ENCODE results near the gene GPX4.
"Not testable (repeated sequence)": the region's sequence is repeated elsewhere in the genome, so short reads cannot be mapped to it uniquely, and the experiment has no call there.

The GPX4 gene

DNA sequence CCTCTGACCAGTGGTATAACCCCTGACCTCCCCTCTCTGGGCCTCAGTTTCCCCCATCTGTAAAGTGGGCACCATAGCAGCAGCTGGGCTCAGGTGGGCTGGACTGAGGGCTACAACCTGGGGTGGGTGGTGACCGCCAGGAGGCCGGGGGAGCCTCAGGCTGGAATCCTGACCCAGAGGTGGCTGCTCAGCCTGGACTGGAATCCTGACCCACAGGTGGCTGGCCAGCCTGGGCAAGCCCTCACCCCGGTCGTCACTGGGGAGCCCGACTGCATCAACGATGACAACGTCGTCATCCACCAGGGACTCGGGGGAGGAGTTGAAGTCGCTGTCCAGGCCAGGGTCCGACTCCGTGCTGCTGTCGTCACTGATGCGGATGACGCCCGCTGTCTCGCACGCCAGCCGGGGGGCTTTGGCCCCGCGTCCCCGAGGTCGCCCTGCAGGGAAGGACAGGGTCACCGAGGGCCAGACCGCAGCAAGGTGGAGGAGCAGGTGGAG is 10.2 kb downstream of the GPX4 start:
- no peak for DNase-seq (ENCODE audit: low read depth)

DNA sequence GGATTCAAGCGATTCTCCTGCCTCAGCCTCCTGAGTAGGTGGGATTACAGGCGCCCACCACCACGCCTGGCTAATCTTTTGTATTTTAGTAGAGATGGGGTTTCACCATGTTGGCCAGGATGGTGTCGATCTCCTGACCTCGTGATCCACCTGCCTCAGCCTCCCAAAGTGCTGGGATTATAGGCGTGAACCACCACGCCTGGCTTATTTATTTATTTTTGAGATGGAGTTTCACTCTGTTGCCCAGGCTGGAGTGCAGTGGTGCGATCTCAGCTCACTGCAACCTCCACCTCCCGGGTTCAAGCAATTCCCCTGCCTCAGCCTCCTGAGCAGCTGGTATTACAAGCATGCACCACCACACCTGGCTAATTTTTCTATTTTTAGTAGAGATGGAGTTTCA is 10.9 kb downstream of the GPX4 start:
- not testable (repeated sequence) for DNase-seq (ENCODE audit: low read depth)

DNA sequence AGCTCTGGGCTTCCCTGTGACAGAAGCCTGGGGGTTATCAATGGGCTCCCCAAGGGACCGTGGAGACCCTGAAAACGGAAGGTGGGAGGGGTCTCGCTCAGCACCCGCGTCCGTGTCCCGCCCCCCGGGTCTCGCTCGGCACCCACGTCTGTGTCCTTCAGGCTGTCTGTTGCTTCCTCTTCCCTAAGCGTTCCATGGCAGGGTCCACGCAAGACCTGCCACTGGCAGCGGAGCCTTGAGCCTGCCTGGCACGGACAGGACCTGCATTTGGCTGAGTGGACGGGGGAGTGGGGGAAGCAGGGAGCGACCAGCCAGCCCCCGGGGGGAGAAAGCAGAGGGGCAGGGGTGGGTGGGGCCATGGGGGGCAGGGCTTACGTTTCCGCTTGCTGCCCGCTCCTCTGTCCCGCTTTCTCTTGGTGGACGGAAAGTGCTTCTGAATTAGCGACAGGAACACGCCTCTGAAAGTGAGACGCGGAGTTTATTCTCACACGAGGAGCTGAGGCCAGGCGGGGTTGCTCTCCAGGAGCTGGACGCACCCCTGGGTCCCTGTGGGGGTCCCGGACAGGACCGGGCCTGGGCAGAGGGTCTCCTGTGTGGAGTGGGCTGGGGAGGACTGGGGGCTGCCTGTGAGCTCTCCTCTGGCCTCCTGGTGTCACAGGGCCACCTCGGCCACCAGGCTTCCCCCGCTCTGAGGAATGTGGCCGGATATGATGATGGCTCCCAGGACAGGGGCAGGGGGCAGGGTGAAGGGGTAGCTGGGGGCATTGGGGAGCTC is 12.0 kb downstream of the GPX4 start:
- no peak for DNase-seq (ENCODE audit: low read depth)

DNA sequence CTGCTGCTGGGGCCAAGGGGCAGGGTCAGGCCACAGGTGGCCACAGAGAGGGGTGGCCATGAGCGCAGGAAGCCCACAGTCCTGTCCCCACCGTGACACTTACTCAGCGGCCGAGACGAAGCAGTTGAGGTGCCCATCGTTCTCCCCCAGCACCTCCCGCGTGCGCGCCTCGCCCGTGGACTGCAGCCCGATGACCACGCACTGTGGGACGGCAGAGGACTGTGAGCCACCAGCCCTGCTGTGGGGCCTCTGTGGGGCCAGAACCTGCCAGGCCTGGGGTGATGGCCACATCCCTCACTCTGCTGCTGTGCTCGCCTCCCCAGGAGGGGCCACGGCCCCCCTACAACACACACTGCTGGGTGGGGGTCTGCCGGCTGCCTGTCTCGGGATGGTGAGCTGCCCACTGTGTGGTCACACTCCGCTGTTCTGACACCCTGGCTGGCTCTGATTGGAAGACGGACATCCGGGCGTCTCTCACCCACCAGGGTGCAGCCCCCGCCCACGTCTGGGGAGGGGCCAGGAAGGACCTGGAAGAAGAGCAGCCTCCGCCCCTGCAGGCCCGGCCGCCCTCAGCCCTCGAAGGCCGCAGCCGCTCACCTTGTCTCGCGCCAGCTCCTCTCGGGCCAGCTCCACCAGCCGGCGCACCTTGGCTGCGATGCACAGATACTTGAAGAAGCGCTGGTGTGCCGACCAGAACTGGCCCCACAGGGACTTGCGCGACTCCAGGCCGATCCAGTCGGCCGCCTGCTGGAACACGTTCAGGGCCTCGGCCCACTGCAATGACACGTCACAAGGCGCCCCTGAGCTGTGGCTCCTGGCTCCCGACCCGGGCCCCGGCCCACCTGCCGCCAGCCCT is 13.2 kb downstream of the GPX4 start:
- no peak for DNase-seq (ENCODE audit: low read depth)

DNA sequence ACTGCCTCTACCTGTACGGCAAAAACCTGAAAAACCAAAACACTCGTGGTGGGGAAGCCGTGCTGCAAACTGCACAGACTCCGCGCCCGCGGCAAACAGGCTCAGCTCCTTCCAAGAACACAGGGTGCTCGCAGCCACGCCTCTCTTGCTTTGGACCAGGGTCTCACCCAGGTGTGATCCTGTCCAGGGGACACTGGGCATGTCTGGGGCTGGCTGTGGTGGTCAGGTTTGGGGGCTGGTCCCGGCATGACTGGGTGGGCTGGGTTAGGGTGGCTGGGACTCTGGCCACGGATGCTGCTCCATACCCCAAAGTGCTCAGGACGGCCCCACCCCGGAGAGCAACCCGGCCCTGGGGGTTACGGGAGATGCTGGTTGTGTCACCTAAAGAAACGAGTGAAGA is 13.9 kb downstream of the GPX4 start:
- no peak for DNase-seq (ENCODE audit: low read depth)

DNA sequence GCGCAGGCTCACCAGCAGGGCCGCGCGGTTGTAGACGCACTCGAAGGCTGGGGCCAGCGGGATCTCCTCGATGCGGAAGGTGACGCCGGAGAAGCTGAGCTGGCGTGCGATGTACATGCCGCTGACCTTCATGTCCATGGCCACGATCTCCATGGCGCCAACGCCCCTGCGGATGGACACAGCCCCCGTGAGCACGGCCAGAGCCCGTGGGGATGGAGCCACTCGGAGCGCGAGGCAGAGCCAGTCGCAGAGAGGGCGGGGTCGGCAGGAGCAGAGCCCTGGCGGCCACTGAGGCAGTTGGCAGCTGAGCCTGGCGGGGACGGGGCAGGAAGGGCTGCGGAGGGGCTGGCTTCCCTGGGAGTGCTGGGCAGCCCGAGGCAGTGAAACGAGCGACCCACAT is 15.2 kb downstream of the GPX4 start:
- no peak for DNase-seq (ENCODE audit: low read depth)

DNA sequence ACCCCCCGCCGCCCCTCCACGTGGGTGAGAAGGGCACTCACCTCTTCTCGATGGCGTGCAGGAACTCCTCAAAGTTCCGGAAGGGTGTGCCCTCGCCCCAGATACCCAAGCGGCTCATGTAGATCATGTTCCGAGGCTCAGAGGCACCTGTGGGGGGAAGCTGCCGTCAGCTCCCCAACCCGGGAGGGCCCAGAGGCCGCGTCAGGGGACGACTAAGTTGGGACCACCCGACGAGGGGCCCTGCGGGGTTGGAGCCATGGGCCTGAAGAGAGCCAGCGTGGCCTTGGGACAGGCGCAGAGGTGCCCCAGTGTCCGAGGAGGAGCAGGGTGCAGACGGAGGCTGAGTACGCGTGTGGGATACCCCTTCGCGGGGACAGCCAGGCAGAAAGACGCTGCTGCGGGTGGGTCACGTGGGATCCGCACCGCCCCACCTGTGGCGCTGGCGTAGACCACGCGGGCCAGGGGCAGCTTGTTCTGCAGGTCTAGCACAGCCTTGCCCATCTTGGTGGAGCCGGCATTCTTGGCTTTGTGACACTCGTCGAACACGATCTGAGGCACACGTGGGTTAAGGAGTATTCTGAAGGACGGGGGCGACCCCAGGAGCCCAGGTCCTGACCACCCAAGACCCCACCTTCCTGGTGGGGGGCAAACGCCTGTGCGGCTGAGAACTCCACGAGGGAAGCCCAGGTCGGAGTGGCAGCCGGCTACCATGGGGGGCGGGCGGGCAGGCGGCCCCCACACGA is 15.9 kb downstream of the GPX4 start:
- DNase-seq (ENCODE audit: low read depth), result no peak

DNA sequence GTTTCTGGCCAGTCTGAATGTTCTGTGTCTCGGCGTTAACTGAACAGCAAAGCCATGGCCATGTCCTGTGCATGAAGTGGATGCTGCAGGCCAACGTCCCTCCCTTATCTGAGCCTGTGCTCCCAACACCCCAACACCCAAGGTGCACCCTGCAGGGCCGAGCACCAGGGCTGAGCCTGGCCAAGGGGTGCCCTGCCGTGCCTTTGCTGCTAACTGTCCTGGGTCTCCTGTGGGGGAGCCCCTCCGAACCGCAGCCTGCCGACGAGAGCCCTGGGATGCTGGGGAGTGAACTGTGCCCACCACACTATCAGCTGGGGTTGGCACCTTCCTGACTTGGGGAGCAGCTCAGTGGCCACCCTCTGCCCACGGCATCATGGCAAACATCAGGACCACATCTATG is 17.6 kb downstream of the GPX4 start:
- DNase-seq (ENCODE audit: low read depth), result no peak

DNA sequence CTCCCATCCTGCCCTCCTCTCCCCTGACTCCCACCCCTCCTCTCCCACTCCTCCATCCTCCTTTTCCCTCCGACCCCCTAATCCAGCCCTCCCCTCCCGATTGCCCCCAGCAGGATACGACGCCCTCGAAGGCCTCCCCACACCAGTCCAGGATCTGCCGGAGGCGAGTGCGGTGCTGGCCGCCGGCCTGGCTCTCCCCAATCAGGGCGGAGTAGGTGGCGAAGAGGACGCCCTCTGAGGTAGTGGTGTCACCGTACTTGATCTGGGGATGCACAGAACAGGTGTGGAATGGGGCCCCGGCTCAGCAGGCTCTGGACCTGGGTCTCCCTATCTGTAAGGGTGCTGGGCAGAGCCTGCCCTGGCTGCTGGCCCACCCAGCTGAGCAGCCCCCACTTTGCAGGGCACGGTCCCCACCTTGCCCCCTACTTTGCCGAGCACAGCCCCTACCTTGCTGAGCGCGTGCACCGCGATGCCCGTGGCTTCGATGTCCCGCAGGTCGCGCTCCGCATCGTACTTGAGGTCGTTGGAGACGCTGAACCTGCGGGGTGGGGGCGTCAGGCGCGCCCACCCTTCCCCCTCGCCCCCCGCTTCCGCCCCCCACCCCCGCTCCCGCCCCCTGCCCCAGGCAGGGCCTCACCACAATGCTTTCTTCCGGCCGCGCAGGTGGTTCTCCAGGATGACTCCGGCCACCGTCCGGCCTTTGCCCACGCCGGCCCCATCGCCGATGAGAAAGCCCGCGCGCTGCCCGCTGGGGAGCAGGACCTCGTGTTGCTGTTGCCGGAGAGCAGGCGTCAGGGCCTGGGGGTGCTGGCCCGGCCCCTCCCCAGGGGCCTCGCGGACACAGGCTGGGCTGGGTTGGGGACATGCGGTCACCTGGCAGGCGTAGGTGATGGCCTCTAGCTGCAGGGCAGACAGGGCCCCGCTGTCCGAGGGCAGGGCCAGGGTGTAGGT is 18.5 kb downstream of the GPX4 start:
- DNase-seq (ENCODE audit: low read depth), result no peak

DNA sequence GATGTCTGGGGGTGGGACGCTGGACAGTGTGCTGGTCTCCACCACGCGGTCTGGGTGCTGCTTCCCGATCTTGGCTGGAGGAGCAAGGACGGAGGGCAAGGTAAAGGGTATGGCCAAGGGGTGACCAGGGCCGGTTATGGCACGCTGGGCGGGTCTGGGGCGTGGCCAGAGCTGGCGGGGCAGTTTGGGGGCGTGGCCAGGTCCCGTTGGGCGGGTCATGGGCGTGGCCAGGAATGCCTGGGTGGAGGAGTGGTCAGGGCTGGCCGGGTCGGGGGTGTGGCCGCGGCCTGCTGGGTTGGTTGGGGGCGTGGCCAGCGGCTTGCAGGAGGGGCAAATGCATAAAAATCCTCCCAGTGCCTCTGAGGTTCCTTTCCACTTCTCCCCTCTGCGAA is 19.2 kb downstream of the GPX4 start:
- no peak for DNase-seq (ENCODE audit: low read depth)

DNA sequence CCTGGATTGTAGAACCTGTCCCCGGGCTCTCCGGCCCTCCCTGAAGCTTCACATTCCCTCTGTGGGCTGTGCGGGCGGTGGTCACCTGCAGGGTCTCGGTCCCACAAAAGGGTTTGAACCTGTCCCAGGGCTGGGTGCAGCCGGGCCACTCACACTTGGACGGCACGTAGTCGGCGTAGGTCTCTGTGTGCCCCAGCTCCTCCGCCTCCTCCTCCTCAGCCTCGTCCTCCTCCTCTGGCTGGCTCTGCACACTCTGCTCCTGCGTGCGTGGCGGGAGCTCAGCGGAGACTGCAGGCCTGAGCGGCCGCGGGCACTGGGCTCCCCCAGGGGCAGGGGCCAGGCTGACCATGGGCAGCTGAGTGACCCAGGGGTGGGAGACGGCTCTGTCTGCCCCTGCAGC is 19.6 kb downstream of the GPX4 start:
- DNase-seq (ENCODE audit: low read depth), result no peak

DNA sequence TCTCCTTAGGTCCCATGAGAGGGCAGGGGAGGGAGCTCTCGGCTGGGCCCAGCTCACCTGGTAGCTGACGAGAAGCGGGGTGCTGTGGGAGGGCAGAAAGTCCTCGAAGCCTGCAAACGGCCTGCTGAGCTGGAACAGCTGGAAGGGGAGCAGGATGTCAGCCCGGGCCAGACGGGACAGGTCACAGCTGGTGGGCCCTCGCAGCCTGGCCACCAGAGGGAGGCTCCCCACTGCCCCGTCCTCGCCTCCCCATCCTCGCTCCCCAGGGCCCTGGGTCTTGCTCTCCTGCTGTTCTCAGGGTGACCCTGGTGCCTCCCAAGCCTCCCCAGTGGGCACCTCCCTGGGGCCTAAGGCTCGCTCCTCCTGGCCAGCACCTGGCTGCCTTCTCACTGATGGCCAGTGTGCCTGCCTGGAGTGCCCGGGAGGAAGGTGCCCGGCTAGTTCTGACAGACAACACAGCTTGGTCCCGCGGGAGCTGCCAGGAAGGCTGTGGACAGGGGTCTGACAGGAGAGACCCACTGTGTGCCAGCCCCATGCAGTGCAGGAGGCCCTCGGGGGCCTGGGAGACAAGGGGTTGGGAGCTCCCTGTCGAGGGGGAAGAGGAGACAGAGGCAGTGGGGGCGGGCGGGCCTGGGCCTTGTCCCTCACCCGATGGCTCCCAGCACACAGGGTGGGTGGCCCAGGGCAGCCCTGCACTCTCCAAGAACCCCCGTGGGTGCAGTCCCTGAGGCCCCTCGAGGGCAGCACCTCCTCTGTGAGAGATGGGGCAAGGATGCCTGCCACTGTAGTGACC is 20.3 kb downstream of the GPX4 start:
- DNase-seq (ENCODE audit: low read depth), result no peak

DNA sequence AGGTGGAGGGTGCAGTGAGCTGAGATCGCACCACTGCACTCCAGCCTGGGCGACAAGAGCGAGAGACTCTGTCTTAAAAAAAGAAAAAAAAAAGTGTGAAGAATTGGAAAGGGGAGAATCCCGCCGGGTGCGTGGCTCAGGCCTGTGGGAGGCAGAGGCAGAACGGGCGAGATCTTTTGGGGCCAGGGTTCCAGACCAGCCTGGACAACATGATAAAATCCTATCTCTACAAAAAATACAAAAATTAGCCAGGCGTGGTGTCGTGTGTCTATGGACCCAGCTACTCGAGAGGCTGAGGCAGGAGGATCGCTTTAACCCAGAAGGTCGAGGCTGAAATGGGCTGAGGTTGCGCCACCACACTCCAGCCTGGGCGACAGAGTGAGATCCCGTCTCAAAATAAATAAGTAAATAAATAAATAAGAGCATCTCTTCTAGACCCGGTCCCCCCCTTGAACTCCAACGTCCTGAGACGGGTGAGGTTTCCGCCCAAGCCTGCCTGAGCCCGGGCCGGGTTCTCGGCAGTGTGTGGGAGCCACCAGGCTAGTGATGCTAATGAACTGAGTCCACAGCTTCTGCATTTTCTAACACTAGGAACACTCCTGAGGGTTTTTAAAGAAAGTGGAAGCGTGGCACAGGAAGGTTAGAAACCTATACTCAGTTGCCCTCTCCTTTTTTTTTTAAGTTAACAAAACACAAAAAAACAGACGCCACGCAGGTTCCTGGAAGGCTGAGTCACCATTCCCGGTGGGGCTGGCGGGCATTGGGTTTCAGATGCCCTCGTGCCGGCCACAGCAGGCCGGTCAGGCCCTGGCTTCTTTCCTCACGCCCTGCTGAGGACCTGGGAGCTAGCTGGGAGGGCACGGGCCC is 22.0 kb downstream of the GPX4 start:
- no peak for DNase-seq (ENCODE audit: low read depth)

DNA sequence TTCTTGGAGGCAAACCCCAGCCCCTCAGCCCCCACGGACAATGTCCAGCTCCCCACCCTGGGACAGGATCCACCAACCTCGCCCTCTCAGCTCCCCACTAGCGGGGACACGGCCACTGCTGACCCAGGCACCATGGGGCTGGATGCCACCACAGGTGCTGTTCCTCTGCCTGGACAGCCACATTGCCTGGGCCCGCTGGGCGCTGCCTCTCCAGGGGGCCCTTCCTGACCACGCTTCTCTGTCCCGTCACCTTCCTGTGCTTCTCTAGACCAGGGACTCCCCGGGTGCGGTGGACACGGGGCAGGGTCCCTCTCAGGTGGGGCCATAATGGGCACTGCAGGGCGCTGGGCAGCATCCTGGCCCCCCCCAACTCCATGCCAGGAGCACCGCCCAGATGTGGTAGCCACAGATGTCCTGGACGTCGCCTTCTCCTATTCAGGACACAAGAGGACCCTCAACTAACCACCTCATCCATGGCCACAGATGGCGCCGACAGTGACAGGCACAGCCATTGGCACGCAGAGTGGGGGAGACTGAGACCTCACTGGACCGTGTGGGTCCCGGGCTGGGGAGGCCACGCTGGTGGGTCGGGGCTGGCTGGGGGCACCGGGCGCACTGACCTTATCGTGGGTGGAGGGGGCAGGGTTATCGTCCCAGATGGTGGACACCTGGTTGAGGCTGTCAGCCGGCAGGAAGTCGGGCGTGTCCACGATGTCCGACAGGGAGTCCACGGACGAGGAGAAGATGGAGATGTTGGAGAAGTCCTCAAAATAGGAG is 23.4 kb downstream of the GPX4 start:
- DNase-seq (ENCODE audit: low read depth), result no peak

DNA sequence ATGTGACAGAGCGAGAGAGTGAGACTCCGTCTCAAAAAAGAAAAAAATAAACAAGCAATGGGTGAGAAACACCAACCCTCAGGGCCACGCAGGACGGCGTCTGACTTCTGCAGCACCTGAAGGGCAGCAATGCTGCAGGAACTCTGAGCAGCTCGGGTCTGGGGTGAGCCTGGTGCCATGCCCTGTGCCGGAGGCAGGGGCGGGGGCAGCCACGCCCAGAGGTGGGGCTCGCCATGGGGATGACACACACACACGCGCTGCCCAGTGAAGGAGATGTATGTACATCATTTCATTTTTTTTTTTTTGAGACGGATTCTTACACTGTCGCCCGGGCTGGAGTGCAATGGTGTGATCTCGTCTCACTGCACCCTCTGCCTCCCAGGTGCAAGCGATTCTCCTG is 24.3 kb downstream of the GPX4 start:
- no peak for DNase-seq (ENCODE audit: low read depth)

DNA sequence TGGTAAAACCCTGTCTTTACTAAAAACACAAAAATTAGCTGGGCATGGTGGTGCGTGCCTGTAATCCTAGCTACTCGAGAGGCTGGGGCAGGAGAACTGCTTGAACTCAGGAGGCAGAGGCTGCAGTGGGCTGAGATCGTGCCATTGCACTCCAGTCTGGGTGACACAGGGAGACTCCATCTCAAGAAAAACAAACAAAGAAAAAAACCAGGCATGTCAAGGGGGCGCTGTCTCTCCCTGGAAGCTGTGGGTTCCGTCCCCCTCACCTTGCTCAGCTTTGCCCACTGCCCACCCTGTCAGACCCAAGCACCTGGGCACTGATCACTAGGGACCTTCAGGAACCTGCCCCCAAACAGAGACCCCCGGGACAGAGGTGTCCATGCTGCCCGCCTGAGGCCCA is 25.3 kb downstream of the GPX4 start:
- not testable (repeated sequence) for DNase-seq (ENCODE audit: low read depth)

DNA sequence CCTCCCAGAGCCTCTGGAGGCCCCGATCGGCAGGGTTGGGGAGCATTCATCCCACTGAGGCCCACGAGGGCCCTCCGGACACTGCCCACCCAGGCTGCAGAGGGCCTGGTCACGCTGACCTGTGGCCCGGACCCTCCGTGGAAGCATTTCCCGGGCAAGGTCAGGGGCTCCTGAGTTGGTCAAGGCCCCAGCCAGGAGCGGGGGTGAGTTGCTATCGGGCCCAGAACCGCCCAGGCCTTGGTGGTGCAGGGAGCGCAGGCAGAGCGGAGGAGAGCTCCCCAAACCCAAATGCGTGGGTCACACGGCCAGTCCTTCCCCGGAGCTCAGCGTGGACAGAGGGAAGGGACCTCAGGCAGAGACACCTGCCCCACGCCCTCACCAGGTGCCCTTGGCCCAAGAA is 25.7 kb downstream of the GPX4 start:
- no peak for DNase-seq (ENCODE audit: low read depth)

DNA sequence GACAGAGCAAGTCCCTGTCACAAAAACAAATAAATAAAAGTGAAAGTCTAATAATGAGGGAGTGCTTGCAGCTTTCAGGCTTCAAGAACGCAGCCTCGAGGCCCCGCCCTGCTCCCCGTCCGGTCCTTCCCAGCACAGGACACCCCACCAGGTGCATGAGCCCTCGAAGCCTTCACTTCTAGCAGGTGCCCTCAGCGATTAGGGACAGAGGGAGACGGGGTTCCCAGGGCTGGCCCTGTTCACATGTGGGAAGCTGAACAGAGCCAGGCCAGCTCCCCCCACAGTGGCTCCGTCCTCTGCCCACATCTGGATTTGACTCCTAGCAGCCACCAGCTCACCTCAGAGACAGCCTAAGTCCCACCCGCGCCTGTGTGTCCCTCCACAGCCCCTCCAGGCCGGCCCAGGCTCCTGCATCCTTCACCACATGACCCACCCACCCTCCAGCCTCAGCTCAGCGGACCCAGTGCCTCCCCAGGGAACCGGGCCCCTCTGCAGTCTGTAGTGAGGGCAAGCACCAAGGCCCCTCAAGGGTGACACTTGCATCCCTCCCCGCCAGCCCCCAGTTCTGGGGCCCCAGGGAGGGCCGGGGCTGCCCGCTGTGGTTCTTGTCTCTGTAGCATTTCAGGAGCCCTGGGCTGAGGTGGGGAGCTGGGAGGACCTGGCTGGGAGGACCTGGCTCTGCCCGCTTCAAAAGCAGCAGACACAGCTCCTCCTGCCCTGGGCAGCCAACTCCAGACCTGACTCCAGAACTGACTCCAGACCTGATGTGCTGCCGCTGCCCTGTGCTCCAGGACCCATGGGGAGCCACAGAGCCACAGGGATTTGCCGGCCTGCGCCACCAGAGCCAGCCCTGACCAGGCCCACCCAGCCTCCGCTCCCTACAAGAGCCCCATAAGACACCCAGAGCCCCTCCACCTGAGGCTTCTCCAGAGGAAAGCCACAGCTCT is 27.2 kb downstream of the GPX4 start:
- peak; percentile 37 for DNase-seq (ENCODE audit: low read depth)

All from stimulated activated CD4-positive, alpha-beta T cell treated with anti-CD3 and anti-CD28 coated beads, Interleukin-2, amount 100 ng/mL, for 4 hours (primary cell).